Stimulated activated CD4-positive, alpha-beta T cell treated with anti-CD3 and anti-CD28 coated beads, Interleukin-1b, Interleukin-23, amount 100 ng/mL, for 4 hours (primary cell): Measurements from ENCODE around the gene ARFGAP1.
"Not testable (repeated sequence)": the region's sequence is repeated elsewhere in the genome, so short reads cannot be mapped to it uniquely, and the experiment has no call there.

Experiments used
- DNase-seq, 2 donors: peaks; one replicate each; pipeline ENCODE4 v3.0.0-alpha.2; 2020; ENCODE audit warnings: low read depth in 2 of 2

ARFGAP1 gene

DNA sequence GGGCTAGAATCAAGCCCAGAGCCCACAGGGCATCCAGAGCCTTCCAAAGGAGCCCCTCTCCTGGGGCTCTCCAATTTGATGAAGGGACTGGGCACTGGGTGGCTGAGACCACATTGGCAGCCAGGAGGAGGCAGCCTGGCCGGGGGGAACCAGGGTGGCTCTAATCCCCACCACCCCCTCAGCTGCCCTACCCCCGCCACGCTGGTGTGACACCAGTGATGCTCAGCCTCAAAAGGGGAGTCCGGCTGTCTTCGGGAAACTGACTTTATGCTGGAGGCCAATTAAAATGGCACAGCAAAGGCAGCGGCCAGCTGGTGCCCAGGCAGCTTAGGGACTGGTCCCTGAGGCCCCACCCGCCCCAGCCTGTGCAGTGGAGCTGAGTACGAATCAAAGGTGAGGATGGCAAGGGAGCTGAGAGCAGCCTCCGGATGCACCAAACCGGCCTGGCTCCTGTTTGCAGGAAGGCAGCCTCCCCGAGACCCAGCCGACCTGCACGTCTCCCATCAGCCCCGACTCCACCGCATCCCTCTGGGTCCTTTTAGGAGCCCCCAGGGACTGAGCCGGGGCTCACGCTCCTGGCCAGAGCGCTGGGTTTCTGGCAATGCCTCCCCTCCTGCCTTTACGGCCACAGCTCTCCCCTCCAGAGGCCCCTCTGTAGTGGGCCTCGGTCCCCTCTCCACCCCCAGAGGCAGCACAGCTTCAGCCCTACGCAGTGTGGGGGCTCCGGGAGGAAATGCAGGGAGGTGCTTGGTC is 60.1 kb downstream of the ARFGAP1 start:
- no peak for DNase-seq

DNA sequence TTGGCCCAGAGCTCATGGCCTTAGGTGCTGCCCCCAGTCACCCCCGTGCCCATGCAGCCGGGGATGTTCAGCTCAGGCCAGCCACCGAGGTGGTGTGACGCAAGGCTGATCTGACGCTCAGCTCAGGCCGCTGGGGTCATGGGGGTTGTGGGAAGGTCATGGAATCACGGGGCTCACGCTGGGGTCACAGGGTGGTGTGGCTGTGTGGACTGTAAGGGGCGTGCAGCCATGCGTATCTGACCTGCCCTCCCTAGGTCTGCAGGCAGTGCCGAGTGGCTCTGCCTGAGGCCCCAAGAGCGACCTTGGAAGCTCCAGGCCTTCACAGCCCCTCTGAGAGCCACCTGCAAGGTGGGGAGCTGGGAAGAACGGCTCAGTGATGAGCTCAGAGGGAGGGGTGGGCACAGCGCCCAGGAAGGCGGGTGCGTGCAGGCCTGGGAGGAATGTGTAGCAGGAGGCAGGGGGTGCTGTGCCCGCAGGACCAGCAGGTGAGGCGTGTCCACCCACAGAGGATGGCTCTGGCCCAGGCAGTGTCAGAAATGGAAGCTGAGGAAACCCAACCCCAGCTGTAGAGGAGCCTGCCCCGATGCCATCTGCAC is 60.7 kb downstream of the ARFGAP1 start:
- no peak for DNase-seq

DNA sequence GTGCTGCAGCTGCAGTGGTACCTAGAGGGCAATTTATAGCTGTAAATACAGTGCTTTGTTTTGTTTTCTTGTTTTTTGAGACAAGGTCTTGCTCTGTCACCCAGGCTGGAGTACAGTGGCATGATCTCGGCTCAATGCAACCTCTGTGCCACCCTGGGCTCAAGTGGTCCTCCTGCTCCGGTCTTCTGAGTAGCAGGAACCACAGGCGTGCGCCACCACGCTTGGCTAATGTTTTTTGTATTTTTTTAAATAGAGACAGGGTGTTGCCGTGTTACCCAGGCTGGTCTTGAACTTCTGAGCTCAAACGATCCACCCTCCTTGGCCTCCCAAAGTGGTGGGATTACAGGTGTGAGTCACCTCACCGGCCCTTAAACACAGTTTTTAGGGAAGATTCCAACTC is 61.7 kb downstream of the ARFGAP1 start:
- no peak for DNase-seq

DNA sequence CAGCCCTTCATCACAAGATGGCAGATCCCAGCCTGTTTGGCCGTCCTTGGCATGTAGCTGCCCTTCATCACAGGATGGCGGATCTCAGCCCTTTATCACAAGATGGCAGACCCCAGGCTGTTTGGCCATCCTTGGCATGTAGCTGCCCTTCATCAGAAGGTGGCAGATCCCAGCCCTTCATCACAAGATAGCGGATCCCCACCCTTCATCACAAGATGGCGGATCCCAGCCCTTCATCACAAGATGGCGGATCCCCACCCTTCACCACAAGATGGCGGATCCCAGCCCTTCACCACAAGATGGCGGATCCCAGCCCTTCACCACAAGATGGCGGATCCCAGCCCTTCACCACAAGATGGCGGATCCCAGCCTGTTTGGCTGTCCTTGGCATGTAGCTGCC is 62.4 kb downstream of the ARFGAP1 start:
- DNase-seq = not testable (repeated sequence)

DNA sequence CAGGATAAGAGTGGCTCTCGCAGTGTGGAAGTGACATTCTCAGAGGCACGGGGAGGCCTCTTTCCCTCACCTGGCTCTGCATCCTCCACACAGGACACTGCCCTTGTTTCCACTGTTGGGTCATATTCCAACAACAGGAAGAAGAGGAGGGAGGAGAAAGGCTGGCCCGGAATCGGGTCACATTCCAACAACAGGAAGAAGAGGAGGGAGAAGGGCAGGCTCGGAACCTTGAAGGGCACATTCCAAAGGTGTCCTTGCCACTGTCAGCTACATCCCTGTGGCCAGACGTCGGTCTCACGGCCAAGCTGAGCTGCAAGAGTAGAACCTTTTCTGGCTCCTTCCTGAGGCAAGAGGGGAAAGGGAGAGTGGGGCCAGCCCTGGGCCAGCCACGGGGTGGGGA is 63.1 kb downstream of the ARFGAP1 start:
- DNase-seq = no peak

DNA sequence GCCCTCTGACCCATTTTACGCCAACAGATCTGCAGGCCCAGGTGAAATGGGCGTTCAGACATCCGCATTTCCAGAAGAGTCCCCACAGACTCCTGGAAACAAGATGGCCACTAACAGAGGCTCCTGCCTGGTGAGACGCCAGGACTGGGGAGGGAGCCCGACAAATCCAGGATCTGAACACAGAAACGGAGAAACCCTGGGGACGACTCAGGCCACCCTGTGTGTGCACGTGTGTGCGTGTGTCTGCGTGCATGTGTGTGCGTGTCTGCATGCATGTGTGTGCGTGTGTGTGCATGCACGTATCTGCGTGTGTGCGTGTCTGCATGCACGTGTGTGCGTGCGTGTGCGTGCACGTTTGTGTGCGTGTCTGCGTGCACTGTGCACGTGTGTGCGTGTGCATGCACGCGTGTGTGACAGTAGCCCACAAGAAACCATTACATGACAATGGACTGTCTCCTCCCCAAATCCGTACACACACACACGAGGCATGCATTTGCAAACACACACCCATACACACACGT is 63.7 kb downstream of the ARFGAP1 start:
- DNase-seq = no peak

DNA sequence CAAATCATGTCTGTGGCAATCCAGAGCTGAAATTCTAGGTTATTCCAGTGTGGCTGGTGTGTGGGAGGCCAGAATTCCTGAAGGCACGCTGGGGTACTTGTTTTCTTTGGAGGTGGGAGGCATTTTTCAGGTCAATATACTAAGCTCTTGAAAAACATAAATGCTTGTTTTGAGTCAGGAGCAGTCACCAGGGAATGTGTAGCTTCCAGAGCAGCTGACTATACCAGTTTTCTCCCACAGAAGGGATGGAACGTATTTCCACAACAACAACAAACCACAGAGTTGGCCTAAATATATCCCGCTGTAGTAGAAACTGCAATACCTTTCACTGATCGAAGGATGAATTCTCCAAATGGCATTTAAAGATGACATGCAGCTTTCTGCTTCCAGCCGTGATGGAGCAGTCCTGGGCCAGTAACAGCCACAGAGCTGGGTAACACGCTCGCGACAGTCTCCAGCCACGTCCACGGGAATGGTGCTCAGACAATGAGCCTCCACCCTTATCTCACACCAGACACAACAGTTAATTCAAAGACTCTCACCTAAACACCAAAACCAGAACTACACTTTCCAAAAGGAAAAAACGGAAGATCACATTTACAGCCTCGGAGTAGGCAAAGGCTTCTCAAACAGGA is 65.3 kb downstream of the ARFGAP1 start:
- no peak for DNase-seq
